HPDE6-E6E7 (cell line): ENCODE data around the gene METRNL.
"Not testable (repeated sequence)": the region's sequence is repeated elsewhere in the genome, so short reads cannot be mapped to it uniquely, and the experiment has no call there.

Source experiments
- DNase-seq: peaks from one replicate; pipeline ENCODE4 v3.0.0; 2011; ENCODE audit warnings: missing footprints; ENCODE audit errors: extremely low spot score

The METRNL gene

GRCh38 chr17:83052241-83052564, 27.2 kb upstream of the METRNL start:
- no peak for DNase-seq

GRCh38 chr17:83053021-83053681, 26.3 kb upstream of the METRNL start:
- DNase-seq = no peak

- DNase-seq = no peak
Observed at GRCh38 chr17:83053739-83054451, 25.5 kb upstream of the METRNL start.

- no peak for DNase-seq
Observed at GRCh38 chr17:83054518-83055125, 24.8 kb upstream of the METRNL start.

- not testable (repeated sequence) for DNase-seq
Observed at GRCh38 chr17:83055176-83055575, 24.2 kb upstream of the METRNL start.

- DNase-seq = no peak
Observed at GRCh38 chr17:83055911-83056582, 23.4 kb upstream of the METRNL start.

GRCh38 chr17:83056583-83057396, 22.6 kb upstream of the METRNL start:
- no peak for DNase-seq

- DNase-seq = no peak
Observed at GRCh38 chr17:83057397-83057761, 22.0 kb upstream of the METRNL start.

GRCh38 chr17:83057793-83058265, 21.6 kb upstream of the METRNL start:
- DNase-seq = no peak

GRCh38 chr17:83058266-83058798, 21.1 kb upstream of the METRNL start:
- no peak for DNase-seq

- no peak for DNase-seq
Observed at GRCh38 chr17:83061586-83061985, 17.8 kb upstream of the METRNL start.

GRCh38 chr17:83062011-83062817, 17.2 kb upstream of the METRNL start:
- no peak for DNase-seq

- DNase-seq = no peak
Observed at GRCh38 chr17:83062818-83063671, 16.4 kb upstream of the METRNL start.

GRCh38 chr17:83064021-83064731, 15.2 kb upstream of the METRNL start:
- DNase-seq = no peak

GRCh38 chr17:83064732-83065659, 14.4 kb upstream of the METRNL start:
- DNase-seq = no peak

- DNase-seq = no peak
Observed at GRCh38 chr17:83065660-83066542, 13.5 kb upstream of the METRNL start.

GRCh38 chr17:83066543-83066890, 12.9 kb upstream of the METRNL start:
- DNase-seq = not testable (repeated sequence)
